ENCODE data around the gene KISS1R.

- TF ChIP-seq EP300 (IDR thresholded peaks at IDR 0.05) (peak; percentile 48 to 59), POLR2A (IDR thresholded peaks at IDR 0.05) (peak; percentile 30 to 51)
Measured at GRCh38 chr19:925526-926322, 8.6 kb downstream of the KISS1R start, which contains the start of gene ARID3A.
